Tibial artery (tissue), 4 donors: ENCODE measurements around the gene RAB3IP.

Experiments
- DNase-seq, 2 donors: peaks; one replicate each; pipeline ENCODE4 v3.0.0-alpha.2; 2019
- H3K27ac ChIP-seq, 2 donors: fragments of 200-600 bp; sonication (generic) in 1 of 2; 1 replicate in 1 of 2; 2 replicates in 1 of 2; pipeline ENCODE4 v1.5.1; 2018 to 2019; ENCODE audit warnings: mild to moderate bottlenecking in 1 of 2
- H3K27me3 ChIP-seq, 2 donors: fragments of 200-600 bp; sonication (generic) in 1 of 2; one replicate each; pipeline versions ENCODE4 v1.5.1 to v1.6.0; 2016 to 2019
- H3K36me3 ChIP-seq, 3 donors: fragments of 200-600 bp; sonication (generic) in 2 of 3; one replicate each; pipeline ENCODE4 v1.5.1; 2016 to 2019; ENCODE audit warnings: mild to moderate bottlenecking in 2 of 3
- H3K4me1 ChIP-seq, 4 donors: fragments of 200-600 bp; sonication (generic) in 2 of 4; 1 replicate in 3 of 4; 2 replicates in 1 of 4; pipeline ENCODE4 v1.5.1; 2016 to 2019
- H3K4me3 ChIP-seq, 2 donors: fragments of 200-600 bp; sonication (generic) in 1 of 2; 1 replicate in 1 of 2; 2 replicates in 1 of 2; pipeline ENCODE4 v1.5.1; 2018 to 2019; ENCODE audit warnings: mild to moderate bottlenecking in 2 of 2
- H3K9me3 ChIP-seq, 3 donors: fragments of 200-600 bp; sonication (generic) in 1 of 3; one replicate each; pipeline ENCODE4 v1.5.1; 2016 to 2019
- intact Hi-C: fragments of 100-400 bp; cut with DNase I; formaldehyde crosslinking; loops from one replicate; pipeline ENCODE4 v1.15.0; 2023; ENCODE audit warnings: low total_unique reads
- TF ChIP-seq, protein P1 (sequence below), 2 experiments: fragments of 200-600 bp in 1 of 2; fragments of 450-650 bp in 1 of 2; IDR thresholded peaks; one replicate each; pipeline ENCODE4 v1.5.1; 2017 to 2019; ENCODE audit warnings: antibody characterized with exemption in 2 of 2, mild to moderate bottlenecking in 1 of 2, moderate library complexity in 1 of 2

RAB3IP gene

DNA sequence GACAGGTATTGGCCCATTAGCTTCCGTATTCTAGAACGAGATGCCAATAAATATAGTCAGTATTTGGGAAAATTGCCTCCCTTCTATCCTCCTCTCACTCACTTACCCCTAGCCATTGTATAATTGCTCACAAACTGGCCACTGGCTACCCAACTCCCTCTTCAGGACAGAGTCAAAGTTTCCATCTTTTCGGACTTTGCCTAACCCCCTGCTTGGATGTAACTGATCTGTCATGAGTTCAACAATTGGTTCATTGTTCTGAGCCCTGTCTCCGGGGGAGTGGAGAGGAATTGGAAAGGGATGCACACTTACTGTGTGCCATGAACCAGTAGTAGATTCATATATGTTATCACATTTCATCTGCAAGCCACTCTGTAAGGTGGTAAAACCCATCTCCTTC lies 98.5 kb downstream of the RAB3IP start:
- Histone ChIP-seq H3K27ac (no peak overlapping the region), H3K4me1 (peaks cover 0 to 11% (median 0%) of the 10 kb centered on the region in 4 donors), H3K36me3 (no peaks in the 10 kb centered on the region), H3K27me3 (no peaks in the 10 kb centered on the region), H3K9me3 (no peaks in the 10 kb centered on the region), H3K4me3 (no peak overlapping the region)
- TF ChIP-seq, protein P1, sequence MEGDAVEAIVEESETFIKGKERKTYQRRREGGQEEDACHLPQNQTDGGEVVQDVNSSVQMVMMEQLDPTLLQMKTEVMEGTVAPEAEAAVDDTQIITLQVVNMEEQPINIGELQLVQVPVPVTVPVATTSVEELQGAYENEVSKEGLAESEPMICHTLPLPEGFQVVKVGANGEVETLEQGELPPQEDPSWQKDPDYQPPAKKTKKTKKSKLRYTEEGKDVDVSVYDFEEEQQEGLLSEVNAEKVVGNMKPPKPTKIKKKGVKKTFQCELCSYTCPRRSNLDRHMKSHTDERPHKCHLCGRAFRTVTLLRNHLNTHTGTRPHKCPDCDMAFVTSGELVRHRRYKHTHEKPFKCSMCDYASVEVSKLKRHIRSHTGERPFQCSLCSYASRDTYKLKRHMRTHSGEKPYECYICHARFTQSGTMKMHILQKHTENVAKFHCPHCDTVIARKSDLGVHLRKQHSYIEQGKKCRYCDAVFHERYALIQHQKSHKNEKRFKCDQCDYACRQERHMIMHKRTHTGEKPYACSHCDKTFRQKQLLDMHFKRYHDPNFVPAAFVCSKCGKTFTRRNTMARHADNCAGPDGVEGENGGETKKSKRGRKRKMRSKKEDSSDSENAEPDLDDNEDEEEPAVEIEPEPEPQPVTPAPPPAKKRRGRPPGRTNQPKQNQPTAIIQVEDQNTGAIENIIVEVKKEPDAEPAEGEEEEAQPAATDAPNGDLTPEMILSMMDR (IDR thresholded peaks at IDR 0.05) = no peak
- intact Hi-C loops = no loop called here
- DNase-seq = no peak

DNA sequence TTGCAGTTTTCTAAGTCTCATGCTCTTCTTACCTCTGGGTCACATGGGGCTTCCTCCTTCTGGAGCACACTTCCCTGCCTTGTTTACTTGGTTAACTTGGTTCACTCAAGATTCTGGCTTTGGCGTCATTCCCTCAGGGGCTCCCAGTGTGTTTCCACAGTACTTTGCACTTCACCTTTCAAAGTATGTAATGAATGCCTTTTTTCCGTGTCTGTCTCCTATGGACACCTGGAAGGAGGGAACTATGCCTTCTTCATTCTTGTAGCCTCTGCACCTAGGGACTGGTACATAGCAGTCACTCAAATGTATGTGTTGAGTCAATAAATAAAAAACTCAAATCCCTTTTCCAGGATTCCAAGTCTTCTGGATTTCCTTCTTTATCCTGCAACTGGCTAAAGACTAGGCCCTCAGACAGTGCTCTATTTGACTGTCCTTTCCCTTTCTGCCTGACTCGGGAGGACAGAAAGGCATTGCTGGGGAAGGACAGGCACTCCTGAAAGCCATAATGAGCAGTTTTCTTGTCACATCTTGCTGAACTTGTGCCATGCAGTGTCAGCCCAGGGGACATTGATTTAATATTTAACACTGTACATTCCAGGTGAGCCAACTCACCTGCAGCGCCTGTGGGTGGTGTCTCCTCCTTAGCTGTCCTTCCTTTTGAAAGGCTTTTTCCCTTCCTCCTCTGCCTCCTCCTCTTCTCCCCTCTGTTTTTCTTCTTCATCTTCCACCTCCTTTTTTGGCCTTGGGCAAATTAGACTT lies 99.2 kb downstream of the RAB3IP start:
- H3K27ac ChIP-seq = no peak overlapping the region
- H3K4me3 ChIP-seq = no peak overlapping the region
- no peaks in the 10 kb centered on the region for H3K36me3 ChIP-seq
- H3K27me3 ChIP-seq = no peaks in the 10 kb centered on the region
- no peaks in the 10 kb centered on the region for H3K9me3 ChIP-seq
- peaks cover 0 to 11% (median 0%) of the 10 kb centered on the region in 4 donors for H3K4me1 ChIP-seq
- no peak for DNase-seq
- intact Hi-C loops = no loop called here
- TF ChIP-seq, protein P1 (IDR thresholded peaks at IDR 0.05) = no peak

DNA sequence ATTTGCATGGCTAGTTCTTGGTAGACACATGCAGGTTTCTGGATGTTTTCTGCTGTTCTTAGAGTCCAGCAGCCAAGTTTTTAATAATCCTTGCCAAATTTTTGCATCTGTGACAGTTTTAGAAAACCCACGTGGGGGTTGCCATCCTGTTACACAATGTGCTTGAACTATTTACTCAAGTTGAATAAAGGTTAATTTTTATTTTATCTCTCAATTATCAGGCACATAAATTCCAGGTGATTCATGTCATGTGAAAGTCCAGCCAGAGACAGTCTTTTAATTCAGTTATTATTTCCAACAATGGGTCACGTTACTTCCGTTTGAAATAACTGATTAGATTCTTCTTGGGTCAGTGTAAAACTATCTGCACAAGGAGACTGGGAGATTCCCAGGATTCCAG lies 102.1 kb downstream of the RAB3IP start:
- H3K27ac ChIP-seq = no peak overlapping the region

DNA sequence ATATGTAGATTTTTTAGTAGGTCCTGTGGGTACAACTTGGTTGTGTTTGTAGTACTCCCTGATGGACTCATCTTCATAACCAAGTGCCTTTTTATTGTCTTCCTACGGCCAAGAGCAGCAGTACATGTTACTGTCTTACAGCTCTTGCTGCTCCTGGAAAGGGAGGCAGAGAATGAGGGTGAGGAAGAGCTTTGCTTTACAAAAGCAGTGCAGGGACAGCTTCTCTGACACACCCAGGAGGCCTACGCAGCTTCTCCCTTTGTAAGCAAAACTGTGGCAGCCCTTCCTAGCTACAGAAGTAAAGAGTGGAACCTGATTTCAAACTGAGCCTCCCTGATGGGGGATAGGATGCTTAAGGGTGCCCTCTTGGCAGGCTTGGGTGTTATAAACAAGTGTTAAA lies 104.9 kb downstream of the RAB3IP start:
- intact Hi-C loops = no loop called here
- Histone ChIP-seq H3K9me3 (no peaks in the 10 kb centered on the region), H3K4me3 (no peak overlapping the region), H3K27ac (no peak overlapping the region), H3K27me3 (no peaks in the 10 kb centered on the region), H3K4me1 (no peaks in the 10 kb centered on the region), H3K36me3 (no peaks in the 10 kb centered on the region)
- no peak for DNase-seq
- TF ChIP-seq, protein P1 (IDR thresholded peaks at IDR 0.05) = no peak

More for the DNA sequence above, 102.1 kb downstream of the RAB3IP start:
- no peak for DNase-seq
- TF ChIP-seq, protein P1 (IDR thresholded peaks at IDR 0.05) = no peak
- intact Hi-C loops = no loop called here
- no peaks in the 10 kb centered on the region for H3K36me3 ChIP-seq
- no peaks in the 10 kb centered on the region for H3K27me3 ChIP-seq
- H3K4me3 ChIP-seq = no peak overlapping the region
- no peaks in the 10 kb centered on the region for H3K4me1 ChIP-seq
- H3K9me3 ChIP-seq = no peaks in the 10 kb centered on the region

DNA sequence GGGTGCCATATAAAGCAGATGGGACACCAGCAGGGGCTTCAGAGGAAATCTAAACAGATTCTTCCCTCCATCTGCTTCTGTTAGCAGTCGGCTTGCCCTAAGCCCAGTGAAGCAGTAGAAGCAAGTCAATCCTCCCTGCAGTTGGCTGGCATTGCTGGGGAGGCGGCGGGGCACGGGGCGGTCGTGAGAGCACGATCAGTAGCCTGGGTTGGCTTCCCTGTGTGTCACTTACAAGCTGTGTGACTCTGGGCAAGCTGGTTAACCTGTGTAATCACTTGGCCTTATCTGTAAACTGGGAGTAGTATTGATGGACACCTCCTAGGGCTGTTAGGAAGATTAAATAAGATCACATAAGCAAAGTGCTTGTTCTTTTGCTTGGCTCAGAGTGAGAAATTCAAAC lies 105.8 kb downstream of the RAB3IP start:
- DNase-seq = no peak
- no peaks in the 10 kb centered on the region for H3K36me3 ChIP-seq
- no peaks in the 10 kb centered on the region for H3K9me3 ChIP-seq
- H3K27me3 ChIP-seq = no peaks in the 10 kb centered on the region
- no peak overlapping the region for H3K4me3 ChIP-seq
- TF ChIP-seq, protein P1 (IDR thresholded peaks at IDR 0.05) = no peak
- H3K4me1 ChIP-seq = no peaks in the 10 kb centered on the region
- H3K27ac ChIP-seq = no peak overlapping the region
- intact Hi-C loops = no loop called here
